Activated CD4-positive, alpha-beta memory T cell treated with anti-CD3 and anti-CD28 coated beads for 36 hours (primary cell): ENCODE data around the gene UBR4. TPM values are rescaled to one million over a fixed set of nuclear protein-coding genes. Genes with fewer than 3 reads are reported as not detected.

Experiments
- CTCF ChIA-PET: fragments of 350-600 bp; sonication (Branson Sonifier 250); formaldehyde crosslinking; loops from one replicate; lab custom pipeline; 2021; ENCODE audit warnings: antibody characterized with exemption, inconsistent platforms; lab: Charles Lee
- POLR2A ChIA-PET: fragments of 350-600 bp; sonication (Branson Sonifier 250); formaldehyde crosslinking; loops from one replicate; lab custom pipeline; 2021; ENCODE audit warnings: antibody characterized with exemption; lab: Charles Lee
- DNase-seq: peaks from one replicate; pipeline ENCODE4 v3.0.0-alpha.2; 2020
- H3K27ac Mint-ChIP-seq: one replicate; pipeline ENCODE4 v1.8.0; 2021; ENCODE audit warnings: mixed read lengths
- H3K27me3 Mint-ChIP-seq: one replicate; pipeline ENCODE4 v1.8.0; 2021; ENCODE audit warnings: mixed read lengths
- H3K36me3 Mint-ChIP-seq: one replicate; pipeline ENCODE4 v1.8.0; 2021; ENCODE audit warnings: mixed read lengths
- H3K4me1 Mint-ChIP-seq: one replicate; pipeline ENCODE4 v1.8.0; 2021; ENCODE audit warnings: low read depth, mixed read lengths
- H3K4me3 Mint-ChIP-seq: one replicate; pipeline ENCODE4 v1.8.0; 2021; ENCODE audit warnings: mild to moderate bottlenecking, mixed read lengths
- H3K9me3 Mint-ChIP-seq: one replicate; pipeline ENCODE4 v1.8.0; 2021; ENCODE audit warnings: mixed read lengths
- intact Hi-C: fragments of 100-400 bp; cut with micrococcal nuclease; formaldehyde crosslinking; loops from one replicate; pipeline ENCODE4 v1.15.1; 2023
- total RNA-seq, 2 experiments: library from RNA; stranded (reverse); gene quantifications; one replicate each; pipeline ENCODE4 v1.2.3, GENCODE V29; 2021

Gene UBR4
- total RNA-seq, 2 experiments from 2014 or later, result 104 to 116 TPM

- Mint-ChIP-seq H3K36me3 (peaks cover 76% of the 10 kb centered on the region), H3K4me3 (no peak overlapping the region), H3K4me1 (no peaks in the 10 kb centered on the region), H3K27me3 (no peaks in the 10 kb centered on the region), H3K9me3 (no peaks in the 10 kb centered on the region), H3K27ac (no peak overlapping the region)
- ChIA-PET POLR2A (no interaction called here), CTCF (interaction anchor here (1.7 to 4.8 kb wide), 5 partner anchors 11 to 231 kb away, joined by 3 to 34 read pairs (median 19); no protein-coding TSS in a partner anchor)
- no peak for DNase-seq
- intact Hi-C loops, result no loop called here
Measured at GRCh38 chr1:19115082-19115808, 94.8 kb downstream of the UBR4 start.

GRCh38 chr1:19113697-19114092, 96.4 kb downstream of the UBR4 start:
- Mint-ChIP-seq H3K4me3 (no peak overlapping the region), H3K27ac (no peak overlapping the region), H3K9me3 (no peaks in the 10 kb centered on the region), H3K36me3 (peaks cover 66% of the 10 kb centered on the region), H3K4me1 (no peaks in the 10 kb centered on the region), H3K27me3 (no peaks in the 10 kb centered on the region)
- ChIA-PET POLR2A (no interaction called here), CTCF (interaction anchor here (0.8 to 4.8 kb wide), 12 partner anchors 9 to 239 kb away, joined by 3 to 34 read pairs (median 5); partner anchors contain the start of gene ALDH4A1)
- intact Hi-C loops, result no loop called here
- peak; percentile 48 for DNase-seq

- no peaks in the 10 kb centered on the region for H3K9me3 Mint-ChIP-seq
- no peaks in the 10 kb centered on the region for H3K4me1 Mint-ChIP-seq
- DNase-seq, result no peak
- H3K36me3 Mint-ChIP-seq, result peaks cover 65% of the 10 kb centered on the region
- H3K27me3 Mint-ChIP-seq, result no peaks in the 10 kb centered on the region
- ChIA-PET POLR2A (no interaction called here), CTCF (interaction anchor here (0.8 to 4.8 kb wide), 11 partner anchors 8 to 238 kb away, joined by 3 to 34 read pairs (median 6); partner anchors contain the start of gene ALDH4A1)
- no peak overlapping the region for H3K27ac Mint-ChIP-seq
- intact Hi-C loops, result no loop called here
- no peak overlapping the region for H3K4me3 Mint-ChIP-seq
Measured at GRCh38 chr1:19112891-19113696, 97.0 kb downstream of the UBR4 start.

- intact Hi-C loops, result no loop called here
- Mint-ChIP-seq H3K4me1 (no peaks in the 10 kb centered on the region), H3K4me3 (no peak overlapping the region), H3K27ac (no peak overlapping the region), H3K9me3 (no peaks in the 10 kb centered on the region), H3K36me3 (peaks cover 58% of the 10 kb centered on the region), H3K27me3 (no peaks in the 10 kb centered on the region)
- CTCF ChIA-PET, result interaction anchor here (1.0 kb wide), 1 partner anchor 204 kb away, joined by 4 read pairs; no protein-coding TSS in a partner anchor
- POLR2A ChIA-PET, result no interaction called here
- no peak for DNase-seq
Measured at GRCh38 chr1:19110257-19110927, 99.7 kb downstream of the UBR4 start.

- Mint-ChIP-seq H3K27ac (no peak overlapping the region), H3K9me3 (no peaks in the 10 kb centered on the region), H3K27me3 (no peaks in the 10 kb centered on the region), H3K36me3 (peaks cover 55% of the 10 kb centered on the region), H3K4me3 (no peak overlapping the region), H3K4me1 (no peaks in the 10 kb centered on the region)
- intact Hi-C loops, result no loop called here
- ChIA-PET CTCF (interaction anchor here (0.9 to 1.3 kb wide), 2 partner anchors 202 to 225 kb away, joined by 3 to 6 read pairs; no protein-coding TSS in a partner anchor), POLR2A (no interaction called here)
- no peak for DNase-seq
Measured at GRCh38 chr1:19109545-19109944, 100.5 kb downstream of the UBR4 start.

GRCh38 chr1:19101244-19101643, 108.8 kb downstream of the UBR4 start:
- Mint-ChIP-seq H3K9me3 (no peaks in the 10 kb centered on the region), H3K4me3 (no peak overlapping the region), H3K36me3 (peaks cover 76% of the 10 kb centered on the region), H3K27me3 (no peaks in the 10 kb centered on the region), H3K4me1 (no peaks in the 10 kb centered on the region), H3K27ac (no peak overlapping the region)
- ChIA-PET POLR2A (no interaction called here), CTCF (interaction anchor here (2.9 kb wide), 1 partner anchor 217 kb away, joined by 8 read pairs; no protein-coding TSS in a partner anchor)
- intact Hi-C loops, result no loop called here
- DNase-seq, result no peak

GRCh38 chr1:19100028-19100427, 110.0 kb downstream of the UBR4 start:
- Mint-ChIP-seq H3K4me1 (no peaks in the 10 kb centered on the region), H3K36me3 (peaks cover 77% of the 10 kb centered on the region), H3K27me3 (no peaks in the 10 kb centered on the region), H3K4me3 (no peak overlapping the region), H3K9me3 (no peaks in the 10 kb centered on the region), H3K27ac (no peak overlapping the region)
- CTCF ChIA-PET, result no interaction called here
- POLR2A ChIA-PET, result interaction anchor here (0.5 kb wide), 1 partner anchor 48 kb away, joined by 4 read pairs; no protein-coding TSS in a partner anchor
- intact Hi-C loops, result no loop called here
- DNase-seq, result no peak

- H3K4me1 Mint-ChIP-seq, result no peaks in the 10 kb centered on the region
- no peak for DNase-seq
- intact Hi-C loops, result loop anchor here (10.0 kb wide), 1 partner anchor 58 kb away; no protein-coding TSS in a partner anchor
- H3K27me3 Mint-ChIP-seq, result no peaks in the 10 kb centered on the region
- H3K4me3 Mint-ChIP-seq, result no peak overlapping the region
- no peak overlapping the region for H3K27ac Mint-ChIP-seq
- no peaks in the 10 kb centered on the region for H3K9me3 Mint-ChIP-seq
- peaks cover 82% of the 10 kb centered on the region for H3K36me3 Mint-ChIP-seq
- CTCF ChIA-PET, result interaction anchor here (1.2 to 2.4 kb wide), 5 partner anchors 10 to 213 kb away, joined by 4 to 14 read pairs (median 7); partner anchors contain the start of gene ALDH4A1
- POLR2A ChIA-PET, result interaction anchor here (1.2 kb wide), 1 partner anchor 213 kb away, joined by 3 read pairs; no protein-coding TSS in a partner anchor
Measured at GRCh38 chr1:19096990-19097389, 113.1 kb downstream of the UBR4 start.

GRCh38 chr1:19096036-19096833, 113.8 kb downstream of the UBR4 start:
- Mint-ChIP-seq H3K27ac (no peak overlapping the region), H3K27me3 (no peaks in the 10 kb centered on the region), H3K4me1 (no peaks in the 10 kb centered on the region), H3K36me3 (peaks cover 76% of the 10 kb centered on the region), H3K4me3 (no peak overlapping the region), H3K9me3 (no peaks in the 10 kb centered on the region)
- CTCF ChIA-PET, result interaction anchor here (0.6 to 2.2 kb wide), 8 partner anchors 25 to 212 kb away, joined by 3 to 14 read pairs (median 5); partner anchors contain the start of gene ALDH4A1
- intact Hi-C loops, result loop anchor here (10.0 kb wide), 1 partner anchor 59 kb away; no protein-coding TSS in a partner anchor
- POLR2A ChIA-PET, result no interaction called here
- peak; percentile 39 for DNase-seq

GRCh38 chr1:19091196-19091953, 118.7 kb downstream of the UBR4 start:
- Mint-ChIP-seq H3K4me3 (no peak overlapping the region), H3K27ac (no peak overlapping the region)

More at GRCh38 chr1:19091196-19091953, 118.7 kb downstream of the UBR4 start:
- H3K4me1 Mint-ChIP-seq, result peaks cover 29% of the 10 kb centered on the region
- intact Hi-C loops, result loop anchor here (10.0 kb wide), 1 partner anchor 63 kb away; no protein-coding TSS in a partner anchor
- ChIA-PET CTCF (interaction anchor here (1.0 to 2.8 kb wide), 3 partner anchors 16 to 207 kb away, joined by 3 to 10 read pairs (median 3); no protein-coding TSS in a partner anchor), POLR2A (no interaction called here)
- H3K36me3 Mint-ChIP-seq, result peaks cover 76% of the 10 kb centered on the region
- H3K27me3 Mint-ChIP-seq, result no peaks in the 10 kb centered on the region
- H3K9me3 Mint-ChIP-seq, result no peaks in the 10 kb centered on the region
- DNase-seq, result no peak
